ENCODE results near the gene KAT2B. TPM values are rescaled to one million over a fixed set of nuclear protein-coding genes. Genes with fewer than 3 reads are reported as not detected.
A peak's percentile ranks its signal among the peaks of the same experiment; 100 is the strongest.
"Not testable (repeated sequence)": the region's sequence is repeated elsewhere in the genome, so short reads cannot be mapped to it uniquely, and the experiment has no call there.

Gene KAT2B
- total RNA-seq (10 to 100 TPM; 58.2 to 71.5 (median 71.1) TPM), polyA plus RNA-seq (20.9 TPM)
- long read RNA-seq, donor 1, full-length matches to known transcripts: 15 of 28 reads
- long read RNA-seq, donor 1, partial matches to known transcripts: 10 of 28 reads
- long read RNA-seq, donor 1, other reads (novel, unspliced or antisense): 3 of 28 reads
- long read RNA-seq, donor 2, full-length matches to known transcripts: 3 of 8 reads
- long read RNA-seq, donor 2, partial matches to known transcripts: 3 of 8 reads
- long read RNA-seq, donor 2, other reads (novel, unspliced or antisense): 2 of 8 reads
- long read RNA-seq, donor 3, full-length matches to known transcripts: 9 of 60 reads
- long read RNA-seq, donor 3, partial matches to known transcripts: 45 of 60 reads
- long read RNA-seq, donor 3, other reads (novel, unspliced or antisense): 6 of 60 reads
- long read RNA-seq, donor 4, full-length matches to known transcripts: 5 of 13 reads
- long read RNA-seq, donor 4, partial matches to known transcripts: 5 of 13 reads
- long read RNA-seq, donor 4, other reads (novel, unspliced or antisense): 3 of 13 reads

DNA sequence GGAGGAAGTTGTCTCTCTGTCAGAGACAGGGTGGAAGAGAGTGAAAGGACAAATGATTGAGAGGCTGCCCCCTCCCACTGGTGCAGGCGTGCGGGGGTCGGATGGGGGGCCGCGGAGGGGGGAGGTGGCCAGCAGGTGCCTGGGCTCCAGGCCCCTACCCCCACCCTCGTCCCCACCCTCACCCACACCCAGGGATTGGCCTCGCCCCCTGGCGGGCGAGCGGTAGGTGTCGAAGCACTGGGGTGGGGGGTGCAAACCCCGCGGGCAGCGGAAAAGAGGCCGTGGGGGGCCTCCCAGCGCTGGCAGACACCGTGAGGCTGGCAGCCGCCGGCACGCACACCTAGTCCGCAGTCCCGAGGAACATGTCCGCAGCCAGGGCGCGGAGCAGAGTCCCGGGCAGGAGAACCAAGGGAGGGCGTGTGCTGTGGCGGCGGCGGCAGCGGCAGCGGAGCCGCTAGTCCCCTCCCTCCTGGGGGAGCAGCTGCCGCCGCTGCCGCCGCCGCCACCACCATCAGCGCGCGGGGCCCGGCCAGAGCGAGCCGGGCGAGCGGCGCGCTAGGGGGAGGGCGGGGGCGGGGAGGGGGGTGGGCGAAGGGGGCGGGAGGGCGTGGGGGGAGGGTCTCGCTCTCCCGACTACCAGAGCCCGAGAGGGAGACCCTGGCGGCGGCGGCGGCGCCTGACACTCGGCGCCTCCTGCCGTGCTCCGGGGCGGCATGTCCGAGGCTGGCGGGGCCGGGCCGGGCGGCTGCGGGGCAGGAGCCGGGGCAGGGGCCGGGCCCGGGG lies at the start of gene KAT2B:
TSS of gene KAT2B (plus strand) at position 682 of the 783 bp plus-strand sequence. CDS start at position 714, 32 bp downstream.
- H3K4me1 ChIP-seq (ENCODE audit: control insufficient read depth, insufficient read depth, low read length): peaks cover 7% of the 10 kb centered on the region
- ATAC-seq (peak; percentile 83), DNase-seq (peak; percentile 79 to 93 (median 91))
- under 1% methylated on average over 59 of the region's 75 CpGs for WGBS
- H3K27me3 ChIP-seq (ENCODE audit: control insufficient read depth, insufficient read depth): no peaks in the 10 kb centered on the region
- H3K9me3 ChIP-seq (ENCODE audit: control insufficient read depth, low read length): no peaks in the 10 kb centered on the region
- peak within 1 kb of the TSS; percentile 96 for H3K4me3 ChIP-seq (ENCODE audit: low read length)
- H3K27ac ChIP-seq (ENCODE audit: low read length): peak within 1 kb of the TSS; percentile 95
- intact Hi-C loops (cut with DNase I): loop anchor here (5.0 to 10.0 kb wide), 4 partner anchors 85 to 147 kb away; partner anchors contain the start of genes SGO1 (in 2 of the 4) and RAB5A (in 1 of the 4)

DNA sequence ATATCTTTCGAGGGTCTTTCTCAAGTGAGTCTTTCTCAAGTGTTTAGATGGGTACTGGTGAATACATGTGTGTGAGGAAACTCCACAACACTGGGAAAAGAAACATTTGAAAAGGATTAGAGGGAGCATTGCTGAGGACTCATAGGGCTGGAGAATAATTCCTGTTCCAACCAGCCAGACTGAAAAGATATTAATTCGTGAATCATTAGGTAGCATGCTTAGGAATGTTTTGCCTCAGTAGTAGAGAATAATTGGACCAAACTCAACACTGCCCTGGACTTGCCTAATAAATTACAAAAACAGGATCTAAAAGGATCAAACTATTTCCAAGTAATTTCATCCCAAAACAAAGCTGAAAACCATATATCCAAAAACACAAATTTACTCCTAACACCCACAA lies 45.5 kb upstream of the KAT2B start:
- Histone ChIP-seq H3K4me1 (ENCODE audit: control insufficient read depth, insufficient read depth, low read length) (no peaks in the 10 kb centered on the region), H3K27me3 (ENCODE audit: control insufficient read depth, insufficient read depth) (no peaks in the 10 kb centered on the region), H3K27ac (ENCODE audit: low read length) (no peak overlapping the region), H3K4me3 (ENCODE audit: low read length) (no peak overlapping the region), H3K9me3 (ENCODE audit: control insufficient read depth, low read length) (no peaks in the 10 kb centered on the region)
- ATAC-seq (no peak), DNase-seq (no peak)
- WGBS: 75% methylated on average over 2 of the region's 2 CpGs
- intact Hi-C loops (cut with DNase I): no loop called here

DNA sequence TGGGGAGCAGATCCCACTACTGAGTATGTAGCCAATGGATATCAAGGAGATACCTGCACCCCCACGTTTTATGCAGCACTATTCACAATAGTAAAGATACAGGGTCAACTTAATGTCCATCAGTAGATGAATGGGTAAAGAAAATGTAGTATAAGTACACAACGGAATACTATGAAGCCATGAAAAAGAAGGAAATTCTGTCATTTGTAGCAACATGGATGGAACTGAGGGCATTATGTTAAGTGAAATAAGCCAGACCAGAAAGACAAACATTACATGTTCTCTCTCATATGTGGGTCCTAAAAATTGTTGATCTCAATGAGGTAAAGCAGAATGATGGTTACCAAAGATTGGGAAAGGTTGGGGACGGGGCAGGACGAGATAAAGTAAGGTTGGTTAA lies 42.7 kb upstream of the KAT2B start:
- Histone ChIP-seq H3K9me3 (ENCODE audit: control insufficient read depth, low read length) (no peaks in the 10 kb centered on the region), H3K27ac (ENCODE audit: low read length) (no peak overlapping the region), H3K4me3 (ENCODE audit: low read length) (no peak overlapping the region), H3K4me1 (ENCODE audit: control insufficient read depth, insufficient read depth, low read length) (no peaks in the 10 kb centered on the region), H3K27me3 (ENCODE audit: control insufficient read depth, insufficient read depth) (no peaks in the 10 kb centered on the region)
- DNase-seq (no peak), ATAC-seq (no peak)
- WGBS: 83% methylated on average over 4 of the region's 4 CpGs
- intact Hi-C loops (cut with DNase I): no loop called here

DNA sequence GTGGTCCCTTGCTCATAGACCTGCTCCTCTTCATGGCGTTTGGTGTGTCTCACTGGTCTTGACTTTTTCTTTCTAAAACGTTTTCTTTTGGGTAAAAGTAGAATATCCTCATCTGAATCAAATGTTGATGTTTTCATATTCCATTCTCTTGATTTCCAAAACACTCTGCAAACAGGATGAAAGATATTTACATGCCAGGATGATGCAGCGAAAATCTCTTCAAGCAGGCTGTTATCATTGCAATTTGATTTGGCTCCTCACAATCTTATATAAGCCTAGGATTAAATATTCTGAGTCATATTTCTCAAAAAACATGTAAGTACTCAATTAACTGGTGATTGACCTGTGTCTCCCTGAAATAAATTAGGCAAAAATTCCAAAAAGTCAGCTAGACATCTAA lies 38.3 kb upstream of the KAT2B start:
- DNase-seq: no peak
- no peaks in the 10 kb centered on the region for H3K9me3 ChIP-seq (ENCODE audit: control insufficient read depth, low read length)
- no peaks in the 10 kb centered on the region for H3K27me3 ChIP-seq (ENCODE audit: control insufficient read depth, insufficient read depth)
- no peak overlapping the region for H3K4me3 ChIP-seq (ENCODE audit: low read length)
- WGBS: 61% methylated on average over 3 of the region's 3 CpGs
- intact Hi-C loops (cut with DNase I): no loop called here
- no peaks in the 10 kb centered on the region for H3K4me1 ChIP-seq (ENCODE audit: control insufficient read depth, insufficient read depth, low read length)
- no peak for ATAC-seq
- no peak overlapping the region for H3K27ac ChIP-seq (ENCODE audit: low read length)

DNA sequence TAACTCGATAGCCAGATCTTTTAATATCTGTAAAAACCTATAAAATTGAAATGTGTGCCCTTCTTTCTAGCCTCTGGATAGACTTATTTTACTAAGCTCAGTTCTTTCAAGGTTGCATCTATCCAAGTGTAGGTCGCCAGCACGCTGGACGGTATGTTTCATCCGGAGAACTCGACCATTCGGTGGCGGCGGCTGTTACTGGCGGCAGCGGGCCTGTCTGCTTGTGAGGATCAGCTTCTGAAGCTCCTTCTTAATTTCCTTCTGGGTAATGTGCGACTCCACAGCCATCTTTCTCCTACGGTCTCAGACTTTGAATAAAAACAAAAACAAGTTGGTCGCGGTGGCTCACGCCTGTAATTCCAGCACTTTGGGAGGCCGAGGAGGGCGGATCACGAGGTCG lies 32.3 kb upstream of the KAT2B start:
- ATAC-seq (no peak), DNase-seq (no peak)
- H3K4me1 ChIP-seq (ENCODE audit: control insufficient read depth, insufficient read depth, low read length): no peaks in the 10 kb centered on the region
- intact Hi-C loops (cut with DNase I): no loop called here
- WGBS: 97% methylated on average over 20 of the region's 20 CpGs
- no peaks in the 10 kb centered on the region for H3K27me3 ChIP-seq (ENCODE audit: control insufficient read depth, insufficient read depth)
- H3K4me3 ChIP-seq (ENCODE audit: low read length): no peak overlapping the region
- no peaks in the 10 kb centered on the region for H3K9me3 ChIP-seq (ENCODE audit: control insufficient read depth, low read length)
- H3K27ac ChIP-seq (ENCODE audit: low read length): no peak overlapping the region

DNA sequence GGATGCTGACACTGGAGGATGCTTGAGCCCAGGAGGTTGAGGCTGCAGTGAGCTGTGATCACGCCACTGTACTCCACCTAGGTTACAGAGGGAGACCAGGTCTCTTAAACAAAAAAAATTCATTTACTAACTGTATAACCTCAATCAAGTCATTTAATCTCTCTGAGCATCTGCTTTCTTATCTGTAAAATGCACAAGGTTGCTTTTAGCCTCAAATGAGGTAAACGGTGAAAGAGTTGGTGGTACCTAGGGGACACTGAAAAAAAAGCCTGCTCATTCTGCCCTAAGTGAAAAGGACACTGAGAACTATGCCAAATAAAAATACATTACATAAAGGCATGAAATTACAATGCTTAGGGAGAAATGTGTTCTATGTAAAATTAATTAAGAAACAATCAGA lies 31.6 kb upstream of the KAT2B start:
- H3K4me1 ChIP-seq (ENCODE audit: control insufficient read depth, insufficient read depth, low read length): no peaks in the 10 kb centered on the region
- no peak overlapping the region for H3K4me3 ChIP-seq (ENCODE audit: low read length)
- no peaks in the 10 kb centered on the region for H3K27me3 ChIP-seq (ENCODE audit: control insufficient read depth, insufficient read depth)
- no peak overlapping the region for H3K27ac ChIP-seq (ENCODE audit: low read length)
- ATAC-seq: no peak
- intact Hi-C loops (cut with DNase I): no loop called here
- no peaks in the 10 kb centered on the region for H3K9me3 ChIP-seq (ENCODE audit: control insufficient read depth, low read length)
- no peak for DNase-seq
- 74% methylated on average over 2 of the region's 2 CpGs for WGBS

DNA sequence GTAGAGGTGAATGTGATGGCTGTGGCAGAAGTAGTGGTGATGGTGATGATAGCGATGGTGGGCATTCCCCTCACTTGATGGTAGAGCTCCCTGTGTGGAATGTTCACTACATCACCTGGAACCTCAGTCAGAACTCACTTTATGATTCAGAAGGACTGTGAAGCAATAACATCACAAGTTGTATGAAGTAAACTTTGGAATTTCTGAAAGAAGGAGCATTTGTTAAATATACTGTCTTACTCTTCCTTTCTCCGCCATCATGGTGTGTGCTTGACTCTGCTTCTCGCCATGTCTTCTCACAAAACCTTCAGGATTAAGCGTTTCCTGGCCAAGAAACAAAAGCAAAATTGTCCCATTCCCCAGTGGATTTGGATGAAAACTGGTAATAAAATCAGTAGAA lies 28.1 kb upstream of the KAT2B start, which contains the start of gene PP2D1:
TSS of gene PP2D1 (minus strand) at position 101 of the 400 bp plus-strand sequence. CDS start 192 bp downstream, outside the sequence.
- no peak for ATAC-seq
- H3K27me3 ChIP-seq (ENCODE audit: control insufficient read depth, insufficient read depth): no peaks in the 10 kb centered on the region
- H3K4me3 ChIP-seq (ENCODE audit: low read length): no peak within 1 kb of the TSS
- intact Hi-C loops (cut with DNase I): no loop called here
- WGBS: 94% methylated on average over 4 of the region's 4 CpGs
- H3K4me1 ChIP-seq (ENCODE audit: control insufficient read depth, insufficient read depth, low read length): no peaks in the 10 kb centered on the region
- no peaks in the 10 kb centered on the region for H3K9me3 ChIP-seq (ENCODE audit: control insufficient read depth, low read length)
- no peak for DNase-seq
- H3K27ac ChIP-seq (ENCODE audit: low read length): no peak within 1 kb of the TSS

DNA sequence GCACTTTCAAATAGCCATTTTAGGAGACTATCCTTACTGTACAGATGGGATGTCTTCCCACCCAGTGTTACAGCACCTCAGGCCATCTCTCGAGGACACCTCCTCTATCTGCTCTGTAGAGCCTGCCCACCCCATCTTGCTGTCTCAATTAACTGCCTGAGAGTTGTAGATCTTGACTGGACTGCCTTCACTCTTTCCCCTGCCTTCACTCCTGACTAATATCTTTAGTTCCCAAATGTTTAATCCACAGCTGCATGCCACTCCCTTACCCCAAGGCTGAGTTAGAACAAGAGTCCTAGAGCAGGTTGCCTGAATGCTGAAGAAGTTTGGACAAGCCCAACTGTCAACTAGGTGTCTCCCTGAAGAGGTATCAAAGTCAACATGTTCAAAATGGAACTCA lies 26.9 kb upstream of the KAT2B start:
- Histone ChIP-seq H3K4me1 (ENCODE audit: control insufficient read depth, insufficient read depth, low read length) (no peaks in the 10 kb centered on the region), H3K27me3 (ENCODE audit: control insufficient read depth, insufficient read depth) (no peaks in the 10 kb centered on the region), H3K4me3 (ENCODE audit: low read length) (no peak overlapping the region), H3K27ac (ENCODE audit: low read length) (no peak overlapping the region), H3K9me3 (ENCODE audit: control insufficient read depth, low read length) (no peaks in the 10 kb centered on the region)
- WGBS: 89% methylated on average over 1 of the region's 1 CpG
- DNase-seq: no peak
- intact Hi-C loops (cut with DNase I): no loop called here
- no peak for ATAC-seq

DNA sequence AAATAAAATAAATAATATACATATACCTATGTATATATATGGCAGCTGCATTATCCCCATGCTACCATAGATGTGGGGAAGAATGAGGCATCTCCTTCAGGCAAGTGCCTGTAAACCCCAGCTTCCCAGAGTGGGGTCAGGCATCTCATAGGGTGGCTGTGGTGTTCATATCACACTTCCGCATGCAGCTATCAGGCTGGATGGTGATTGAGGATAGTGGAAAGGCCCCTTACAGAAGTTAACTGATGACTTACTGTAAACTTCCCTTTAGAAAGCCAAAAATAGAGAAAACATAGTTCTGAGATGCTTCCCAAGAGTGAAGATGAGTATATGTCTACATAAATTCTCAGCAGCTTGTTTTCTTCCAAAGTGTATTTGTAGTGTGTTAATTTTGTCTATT lies 24.7 kb upstream of the KAT2B start:
- Histone ChIP-seq H3K9me3 (ENCODE audit: control insufficient read depth, low read length) (no peaks in the 10 kb centered on the region), H3K27ac (ENCODE audit: low read length) (no peak overlapping the region), H3K27me3 (ENCODE audit: control insufficient read depth, insufficient read depth) (no peaks in the 10 kb centered on the region), H3K4me3 (ENCODE audit: low read length) (no peak overlapping the region), H3K4me1 (ENCODE audit: control insufficient read depth, insufficient read depth, low read length) (no peaks in the 10 kb centered on the region)
- DNase-seq (no peak), ATAC-seq (no peak)
- intact Hi-C loops (cut with DNase I): no loop called here
- WGBS: 75% methylated on average over 1 of the region's 1 CpG

DNA sequence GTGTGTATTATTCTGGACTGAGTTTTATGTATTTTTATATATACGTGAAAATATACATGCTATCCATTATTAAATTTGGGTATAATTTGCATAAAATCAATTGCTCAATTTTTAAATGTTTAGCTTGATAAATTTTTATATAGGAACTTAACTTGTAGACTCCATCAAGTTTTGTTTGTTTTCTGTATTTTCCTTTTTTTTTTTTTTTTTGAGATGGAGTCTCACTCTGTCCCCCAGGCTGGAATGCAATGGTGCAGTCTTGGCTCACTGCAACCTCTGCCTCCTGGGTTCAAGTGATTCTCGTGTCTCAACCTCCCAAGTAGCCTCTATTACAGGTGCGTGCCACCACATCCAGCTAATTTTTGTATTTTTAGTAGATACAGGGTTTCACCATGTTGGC lies 24.2 kb upstream of the KAT2B start:
- H3K27me3 ChIP-seq (ENCODE audit: control insufficient read depth, insufficient read depth); DNase-seq; ATAC-seq; intact Hi-C loops (cut with DNase I); H3K27ac ChIP-seq (ENCODE audit: low read length); H3K4me3 ChIP-seq (ENCODE audit: low read length); H3K4me1 ChIP-seq (ENCODE audit: control insufficient read depth, insufficient read depth, low read length); H3K9me3 ChIP-seq (ENCODE audit: control insufficient read depth, low read length): not testable (repeated sequence)
- 92% methylated on average over 3 of the region's 3 CpGs for WGBS
